Tibial artery (tissue), 4 donors: ENCODE results near the gene KAZN.

Source experiments
- DNase-seq, 2 donors: peaks; one replicate each; pipeline ENCODE4 v3.0.0-alpha.2; 2019
- H3K27ac ChIP-seq, 2 donors: fragments of 200-600 bp; sonication (generic) in 1 of 2; 1 replicate in 1 of 2; 2 replicates in 1 of 2; pipeline ENCODE4 v1.5.1; 2018 to 2019; ENCODE audit warnings: mild to moderate bottlenecking in 1 of 2
- H3K27me3 ChIP-seq, 2 donors: fragments of 200-600 bp; sonication (generic) in 1 of 2; one replicate each; pipeline versions ENCODE4 v1.5.1 to v1.6.0; 2016 to 2019
- H3K36me3 ChIP-seq, 3 donors: fragments of 200-600 bp; sonication (generic) in 2 of 3; one replicate each; pipeline ENCODE4 v1.5.1; 2016 to 2019; ENCODE audit warnings: mild to moderate bottlenecking in 2 of 3
- H3K4me1 ChIP-seq, 4 donors: fragments of 200-600 bp; sonication (generic) in 2 of 4; 1 replicate in 3 of 4; 2 replicates in 1 of 4; pipeline ENCODE4 v1.5.1; 2016 to 2019
- H3K4me3 ChIP-seq, 2 donors: fragments of 200-600 bp; sonication (generic) in 1 of 2; 1 replicate in 1 of 2; 2 replicates in 1 of 2; pipeline ENCODE4 v1.5.1; 2018 to 2019; ENCODE audit warnings: mild to moderate bottlenecking in 2 of 2
- H3K9me3 ChIP-seq, 3 donors: fragments of 200-600 bp; sonication (generic) in 1 of 3; one replicate each; pipeline ENCODE4 v1.5.1; 2016 to 2019
- CTCF ChIP-seq, 2 experiments: fragments of 200-600 bp in 1 of 2; fragments of 450-650 bp in 1 of 2; IDR thresholded peaks; one replicate each; pipeline ENCODE4 v1.5.1; 2017 to 2019; ENCODE audit warnings: antibody characterized with exemption in 2 of 2, mild to moderate bottlenecking in 1 of 2, moderate library complexity in 1 of 2
- intact Hi-C: fragments of 100-400 bp; cut with DNase I; formaldehyde crosslinking; loops from one replicate; pipeline ENCODE4 v1.15.0; 2023; ENCODE audit warnings: low total_unique reads

The KAZN gene

GRCh38 chr1:15145327-15145726 is 546.8 kb downstream of the KAZN start:
- H3K4me1 ChIP-seq, result peaks cover 0 to 6% (median 1%) of the 10 kb centered on the region in 4 donors
- intact Hi-C loops, result no loop called here
- H3K27ac ChIP-seq, result no peak overlapping the region
- no peak overlapping the region for H3K4me3 ChIP-seq
- no peak for TF ChIP-seq CTCF (IDR thresholded peaks at IDR 0.05)
- no peak for DNase-seq
- H3K36me3 ChIP-seq, result no peaks in the 10 kb centered on the region
- no peaks in the 10 kb centered on the region for H3K27me3 ChIP-seq
- H3K9me3 ChIP-seq, result peaks cover 0 to 8% (median 0%) of the 10 kb centered on the region in 3 donors

- H3K4me1 ChIP-seq, result peaks cover 0 to 6% (median 1%) of the 10 kb centered on the region in 4 donors
- H3K4me3 ChIP-seq, result no peak overlapping the region
- no peak overlapping the region for H3K27ac ChIP-seq
- H3K9me3 ChIP-seq, result peaks cover 0 to 8% (median 0%) of the 10 kb centered on the region in 3 donors
- no peak for DNase-seq
- no peaks in the 10 kb centered on the region for H3K27me3 ChIP-seq
- no peaks in the 10 kb centered on the region for H3K36me3 ChIP-seq
- intact Hi-C loops, result loop anchor here (2.0 kb wide), 1 partner anchor 19 kb away; no protein-coding TSS in a partner anchor
- TF ChIP-seq CTCF (IDR thresholded peaks at IDR 0.05), result no peak
Observed at GRCh38 chr1:15146142-15146680, 547.7 kb downstream of the KAZN start.

GRCh38 chr1:15146971-15147376 is 548.5 kb downstream of the KAZN start:
- no peaks in the 10 kb centered on the region for H3K27me3 ChIP-seq
- TF ChIP-seq CTCF (IDR thresholded peaks at IDR 0.05), result no peak
- no peak overlapping the region for H3K4me3 ChIP-seq
- no peak for DNase-seq
- H3K36me3 ChIP-seq, result no peaks in the 10 kb centered on the region
- intact Hi-C loops, result loop anchor here (2.0 kb wide), 1 partner anchor 20 kb away; no protein-coding TSS in a partner anchor
- H3K4me1 ChIP-seq, result peaks cover 0 to 11% (median 4%) of the 10 kb centered on the region in 4 donors
- no peak overlapping the region for H3K27ac ChIP-seq
- H3K9me3 ChIP-seq, result peaks cover 0 to 8% (median 0%) of the 10 kb centered on the region in 3 donors

GRCh38 chr1:15148004-15148403 is 549.5 kb downstream of the KAZN start:
- Histone ChIP-seq H3K4me3 (no peak overlapping the region), H3K36me3 (no peaks in the 10 kb centered on the region), H3K27me3 (no peaks in the 10 kb centered on the region), H3K27ac (no peak overlapping the region), H3K4me1 (peaks cover 0 to 17% (median 10%) of the 10 kb centered on the region in 4 donors), H3K9me3 (no peaks in the 10 kb centered on the region)
- TF ChIP-seq CTCF (IDR thresholded peaks at IDR 0.05), result no peak
- DNase-seq, result no peak
- intact Hi-C loops, result no loop called here

GRCh38 chr1:15148475-15148874 is 550.0 kb downstream of the KAZN start:
- H3K9me3 ChIP-seq, result no peaks in the 10 kb centered on the region
- TF ChIP-seq CTCF (IDR thresholded peaks at IDR 0.05), result no peak
- no peaks in the 10 kb centered on the region for H3K27me3 ChIP-seq
- no peak overlapping the region for H3K4me3 ChIP-seq
- no peak overlapping the region for H3K27ac ChIP-seq
- H3K36me3 ChIP-seq, result no peaks in the 10 kb centered on the region
- intact Hi-C loops, result no loop called here
- DNase-seq, result no peak
- peaks cover 0 to 22% (median 12%) of the 10 kb centered on the region in 4 donors for H3K4me1 ChIP-seq
